Measurements from ENCODE around the gene ZNF282.

ZNF282 gene

DNA sequence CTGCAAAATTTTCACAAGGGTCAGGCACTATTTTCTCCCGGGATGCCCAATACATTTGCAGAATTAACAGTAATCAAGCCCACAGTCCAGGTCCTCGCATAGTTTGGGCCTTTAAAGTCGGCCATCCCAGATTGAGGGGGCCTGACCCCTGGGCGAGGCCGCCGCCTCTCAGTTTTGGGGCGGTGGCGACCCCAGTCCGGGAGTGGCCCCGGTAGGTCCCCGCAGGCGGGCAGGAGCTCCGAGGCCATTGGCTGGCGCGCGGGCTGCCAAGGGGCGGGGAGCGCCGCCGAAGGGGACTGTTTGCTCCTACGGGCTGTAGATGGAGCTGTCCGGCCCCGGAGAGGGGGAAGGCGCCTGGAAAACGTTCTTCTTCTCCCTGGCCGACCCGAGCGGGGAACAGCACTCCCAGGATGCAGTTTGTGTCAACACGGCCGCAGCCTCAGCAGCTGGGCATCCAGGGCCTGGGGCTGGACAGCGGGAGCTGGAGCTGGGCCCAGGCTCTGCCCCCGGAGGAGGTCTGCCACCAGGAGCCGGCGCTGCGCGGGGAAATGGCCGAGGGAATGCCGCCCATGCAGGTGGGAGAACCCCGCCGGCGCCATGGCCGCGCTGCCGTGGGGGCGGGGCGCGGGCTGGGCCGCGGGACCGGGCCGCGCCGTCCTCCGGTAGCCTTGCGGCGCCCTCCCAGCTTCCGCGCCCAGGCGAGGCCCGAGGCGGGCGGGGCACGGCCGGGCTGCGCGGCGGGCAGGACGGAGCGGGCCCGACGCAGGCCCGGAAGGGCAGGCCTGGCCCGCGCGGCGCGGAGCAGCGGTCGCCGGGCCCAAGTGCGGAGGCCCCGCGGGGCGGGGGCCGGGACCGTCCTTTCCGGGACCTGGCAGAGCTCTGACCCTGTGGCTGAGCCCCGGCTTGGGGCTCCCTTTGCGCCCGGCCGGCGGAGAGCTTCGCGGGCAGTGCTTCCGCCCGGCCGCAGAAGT lies at the start of gene ZNF282:
Gene ZNF282, plus strand, starts transcription at position 367 of the 971 bp plus-strand sequence. Its CDS starts 44 bp downstream, at position 411.
- DNase-seq (ENCODE audit: low read depth) = peak; percentile 54

GRCh38 chr7:149147072-149147751 lies 48.1 kb upstream of the ZNF282 start, which contains the start of gene ZNF398:
TSS of gene ZNF398 (plus strand) at chr7:149147453. CDS start at chr7:149147743, 290 bp downstream.
- DNase-seq (ENCODE audit: low read depth) = peak; percentile 82

DNA sequence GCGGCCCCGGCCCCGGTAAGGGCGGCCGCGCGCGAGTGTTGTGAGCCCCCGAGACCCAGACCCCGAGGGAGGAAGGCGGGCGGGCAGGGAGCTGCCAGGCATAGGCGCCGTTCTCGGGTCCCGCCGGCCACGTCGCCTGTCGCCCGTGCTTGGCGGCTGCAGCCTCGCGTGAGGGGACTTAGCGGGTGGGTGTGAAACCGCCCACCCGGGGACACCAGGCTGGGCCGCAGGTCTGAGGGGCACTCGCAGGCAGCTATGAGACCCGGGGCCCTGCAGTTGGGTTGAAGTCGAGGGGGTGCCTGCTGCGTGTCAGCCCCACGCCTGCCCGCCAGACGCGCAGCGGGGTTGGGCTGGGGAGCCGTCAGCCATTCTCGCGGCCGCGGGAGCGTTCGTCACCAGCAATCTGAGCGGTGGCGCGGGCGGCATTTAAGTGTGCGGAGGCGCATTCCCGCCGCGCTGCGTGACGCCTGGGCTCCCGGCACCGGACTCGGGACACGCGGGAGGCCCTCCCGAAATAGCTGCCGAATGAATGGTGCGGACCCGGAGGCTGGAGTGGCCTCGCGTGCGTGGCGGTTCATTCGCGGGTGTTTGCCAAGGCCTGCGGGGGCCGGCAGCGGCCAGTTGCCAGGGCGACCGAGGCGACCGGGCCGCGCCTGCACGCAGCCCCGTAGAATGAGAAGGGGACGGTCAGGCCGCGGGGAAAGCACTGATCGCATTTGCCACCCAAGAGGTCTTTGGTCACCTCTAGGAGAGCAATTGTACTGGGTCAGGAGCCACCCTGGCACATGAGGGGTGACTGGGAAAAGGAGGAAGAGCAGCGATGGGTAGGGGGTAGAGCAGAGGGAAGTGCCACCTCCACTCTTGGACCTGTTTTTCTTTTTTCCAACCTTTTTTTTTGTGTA lies 47.3 kb upstream of the ZNF282 start:
- no peak for DNase-seq (ENCODE audit: low read depth)

DNA sequence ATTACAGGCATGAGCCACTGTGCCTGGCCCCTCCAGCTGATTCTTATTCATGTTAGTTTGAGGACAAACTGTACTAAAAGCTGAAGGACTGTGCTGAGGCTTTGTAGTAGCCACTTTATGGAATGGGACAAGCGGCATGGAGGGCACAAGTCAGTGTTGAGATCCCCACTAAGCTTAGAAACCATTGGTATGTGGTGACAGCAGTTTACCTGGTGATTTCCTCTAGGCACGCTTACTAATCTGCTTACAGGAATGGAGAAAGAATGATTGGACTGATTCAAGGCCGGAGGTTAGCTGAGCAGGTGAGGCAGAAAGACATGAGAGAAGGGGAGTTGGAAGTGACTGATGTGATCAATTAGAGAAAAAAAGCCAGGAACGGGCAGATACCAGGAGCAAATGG lies 44.4 kb upstream of the ZNF282 start:
- DNase-seq (ENCODE audit: low read depth) = no peak

DNA sequence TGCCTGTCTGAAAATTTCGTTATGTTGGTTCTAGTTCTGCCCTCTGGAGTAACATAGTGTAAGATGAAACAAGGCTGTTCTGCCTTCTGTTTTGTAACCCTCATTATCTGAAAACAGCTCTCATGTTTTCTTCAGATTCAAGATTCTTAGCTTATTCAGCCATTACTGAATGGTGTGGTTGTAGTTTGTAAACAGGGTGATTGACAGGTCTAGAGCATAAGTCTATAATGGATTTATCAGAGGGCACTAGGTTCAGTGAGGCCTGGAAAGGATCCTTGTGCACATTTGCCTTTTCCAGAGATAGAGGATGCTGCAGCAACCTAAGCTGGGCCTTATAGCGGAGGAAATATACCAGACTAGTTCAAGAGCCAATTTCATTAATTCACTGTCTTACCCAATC lies 42.0 kb upstream of the ZNF282 start:
- DNase-seq (ENCODE audit: low read depth) = no peak

DNA sequence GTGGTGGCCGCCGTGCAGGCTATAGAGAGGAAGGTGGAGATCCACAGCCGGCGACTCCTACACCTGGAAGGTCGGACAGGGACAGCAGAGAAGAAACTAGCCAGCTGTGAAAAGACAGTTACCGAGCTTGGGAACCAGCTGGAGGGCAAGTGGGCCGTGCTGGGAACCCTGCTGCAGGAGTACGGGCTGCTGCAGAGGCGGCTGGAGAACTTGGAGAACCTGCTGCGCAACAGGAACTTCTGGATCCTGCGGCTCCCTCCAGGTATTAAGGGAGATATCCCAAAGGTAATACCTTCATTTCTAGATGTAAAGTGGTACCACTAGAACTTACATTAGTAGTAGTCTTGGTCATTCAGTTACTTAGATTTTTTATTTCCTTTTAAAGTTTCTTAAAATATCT lies 41.3 kb upstream of the ZNF282 start:
- DNase-seq (ENCODE audit: low read depth) = no peak

DNA sequence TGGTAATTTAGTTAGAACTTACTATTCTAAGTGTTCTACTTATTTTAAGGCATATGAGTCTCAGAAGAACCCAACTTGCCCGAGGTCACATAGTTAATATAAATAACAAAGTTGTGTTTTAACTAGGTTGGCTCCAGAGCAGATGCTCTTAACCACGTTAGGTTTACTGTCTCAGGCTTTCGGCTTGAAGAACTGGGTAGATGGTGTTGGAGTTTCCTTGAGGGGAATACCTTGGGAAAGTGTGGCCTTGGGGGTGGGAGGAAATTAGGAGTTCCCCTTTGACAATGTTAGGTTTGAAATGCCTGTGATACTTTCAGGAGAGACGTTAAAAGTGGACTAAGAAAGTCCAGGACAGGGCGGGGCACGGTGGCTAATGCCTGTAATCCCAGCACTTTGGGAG lies 38.4 kb upstream of the ZNF282 start:
- no peak for DNase-seq (ENCODE audit: low read depth)

GRCh38 chr7:149161241-149161848 lies 34.0 kb upstream of the ZNF282 start:
- DNase-seq (ENCODE audit: low read depth) = no peak

DNA sequence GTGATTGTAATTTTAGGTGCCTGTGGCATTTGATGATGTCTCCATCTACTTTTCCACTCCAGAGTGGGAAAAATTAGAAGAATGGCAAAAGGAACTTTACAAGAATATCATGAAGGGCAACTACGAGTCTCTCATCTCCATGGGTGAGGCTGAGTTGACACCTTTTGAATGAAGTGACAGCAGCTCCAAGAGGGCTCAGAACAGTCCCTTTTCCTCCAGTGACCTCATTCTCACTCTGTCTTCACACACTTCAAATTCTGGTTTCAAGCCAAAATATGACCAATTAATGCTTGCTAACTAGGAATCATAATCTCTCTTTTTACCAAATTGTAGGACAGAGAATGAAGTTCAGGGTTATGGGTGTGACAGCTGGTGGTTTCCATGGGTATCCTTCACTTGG lies 29.2 kb upstream of the ZNF282 start:
- no peak for DNase-seq (ENCODE audit: low read depth)

GRCh38 chr7:149166630-149167352 lies 28.6 kb upstream of the ZNF282 start:
- no peak for DNase-seq (ENCODE audit: low read depth)

DNA sequence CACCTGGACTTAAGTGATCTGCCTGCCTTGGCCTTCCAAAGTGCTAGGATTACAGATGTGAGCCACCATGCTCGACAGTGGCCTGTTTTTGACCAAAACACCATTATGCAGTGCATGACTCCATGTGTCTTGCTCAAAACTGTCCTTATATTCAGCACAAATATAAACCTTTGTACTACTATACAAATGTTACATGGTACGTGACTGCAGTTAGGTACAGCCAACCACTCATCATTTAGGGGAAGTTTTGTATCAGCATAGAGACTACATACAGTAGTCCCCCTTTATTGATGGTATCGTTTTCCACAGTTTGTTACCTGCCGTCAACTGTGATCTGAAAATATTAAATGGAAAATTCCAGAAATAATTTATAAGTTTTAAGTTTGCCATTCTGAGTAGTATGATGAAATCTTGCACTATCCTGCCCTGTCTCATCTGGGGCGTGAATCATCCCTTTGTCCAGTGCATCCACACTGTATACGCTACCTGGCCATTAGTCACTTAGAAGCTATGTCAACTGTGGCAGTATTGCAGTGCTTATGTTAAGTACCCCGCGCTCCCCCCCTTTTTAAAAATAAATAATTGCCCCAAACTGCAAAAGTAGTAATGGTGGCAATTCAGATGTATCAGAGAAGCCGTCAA lies 23.3 kb upstream of the ZNF282 start:
- no peak for DNase-seq (ENCODE audit: low read depth)

DNA sequence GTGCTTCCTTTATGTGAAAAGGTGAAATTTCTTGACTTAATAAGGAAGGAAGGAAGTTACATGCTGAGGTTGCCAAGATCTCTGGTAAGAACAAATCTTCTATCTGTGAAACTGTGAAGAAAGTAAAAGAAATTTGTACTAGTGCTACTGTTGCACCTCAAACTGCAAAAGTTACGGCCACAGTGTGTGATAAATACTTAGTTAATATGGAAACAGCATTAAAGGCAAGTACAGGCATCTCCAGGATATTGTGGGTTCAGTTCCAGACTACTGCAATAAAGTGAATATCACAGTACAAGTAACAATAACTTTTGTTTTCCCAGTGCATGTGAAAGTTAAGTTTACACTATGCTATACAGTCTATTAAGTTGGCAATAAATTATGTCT lies 22.8 kb upstream of the ZNF282 start:
- DNase-seq (ENCODE audit: low read depth) = no peak

DNA sequence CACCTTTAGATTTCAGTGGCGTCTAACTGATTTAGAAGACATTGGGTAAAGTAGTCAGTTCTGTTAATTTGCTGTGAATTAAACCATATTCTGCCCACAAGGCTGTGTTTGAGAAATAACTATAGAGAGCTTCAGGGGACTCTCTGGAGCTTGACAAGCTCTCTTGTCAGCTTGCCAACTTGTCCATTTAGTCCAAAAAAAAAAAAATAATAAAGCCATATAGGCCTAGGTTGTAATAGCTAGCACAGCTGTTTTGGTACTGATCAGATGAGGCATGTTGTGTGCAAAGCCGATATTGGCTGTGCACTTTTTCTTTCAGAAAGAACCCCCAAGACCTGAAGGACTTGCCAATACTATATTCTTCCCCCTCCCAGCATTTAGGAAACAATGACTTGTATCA lies 20.2 kb upstream of the ZNF282 start:
- no peak for DNase-seq (ENCODE audit: low read depth)

DNA sequence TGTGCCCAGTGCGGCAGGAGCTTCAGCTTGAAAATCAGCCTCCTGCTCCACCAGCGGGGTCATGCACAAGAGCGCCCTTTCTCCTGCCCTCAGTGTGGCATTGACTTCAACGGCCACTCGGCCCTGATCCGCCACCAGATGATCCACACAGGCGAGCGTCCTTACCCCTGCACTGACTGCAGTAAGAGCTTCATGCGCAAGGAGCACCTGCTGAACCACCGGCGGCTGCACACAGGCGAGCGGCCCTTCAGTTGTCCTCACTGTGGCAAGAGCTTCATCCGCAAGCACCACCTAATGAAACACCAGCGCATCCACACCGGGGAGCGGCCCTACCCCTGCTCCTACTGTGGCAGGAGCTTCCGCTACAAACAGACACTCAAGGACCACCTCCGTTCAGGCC lies 16.1 kb upstream of the ZNF282 start:
- no peak for DNase-seq (ENCODE audit: low read depth)

DNA sequence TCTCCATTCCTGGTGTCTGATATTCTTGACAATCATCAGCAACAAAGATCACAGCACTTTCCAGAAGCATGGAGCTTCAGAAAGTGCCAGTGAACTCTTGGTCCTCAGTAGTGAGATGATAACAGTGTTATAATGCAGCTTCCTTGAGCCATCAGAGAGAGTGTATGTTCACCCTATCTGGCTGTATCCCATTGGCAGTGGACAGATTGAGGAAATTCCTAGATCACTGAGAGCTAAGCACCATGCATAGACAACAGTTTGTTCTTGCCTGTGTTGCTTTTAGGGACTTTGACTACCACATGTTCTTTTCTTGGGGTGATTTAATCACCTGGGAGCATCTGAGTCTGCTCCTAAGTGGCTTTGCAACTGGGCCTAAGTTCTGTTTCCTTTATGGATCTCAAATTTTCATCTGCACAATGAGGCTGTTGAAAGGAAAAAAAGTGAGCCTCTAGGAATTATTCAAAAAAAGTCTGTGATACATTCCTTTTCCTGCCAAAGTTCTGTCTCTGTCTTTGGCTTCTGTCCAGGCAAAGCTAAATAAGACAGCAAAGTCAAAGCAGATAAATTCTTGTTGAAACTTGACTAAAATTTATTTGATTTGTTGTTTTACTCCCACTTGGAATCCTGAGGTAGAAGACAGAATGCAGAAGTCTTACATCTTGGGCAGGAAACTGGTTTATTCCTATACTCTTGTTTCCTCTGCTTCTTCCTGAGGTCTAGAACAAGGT lies 14.5 kb upstream of the ZNF282 start:
- no peak for DNase-seq (ENCODE audit: low read depth)

DNA sequence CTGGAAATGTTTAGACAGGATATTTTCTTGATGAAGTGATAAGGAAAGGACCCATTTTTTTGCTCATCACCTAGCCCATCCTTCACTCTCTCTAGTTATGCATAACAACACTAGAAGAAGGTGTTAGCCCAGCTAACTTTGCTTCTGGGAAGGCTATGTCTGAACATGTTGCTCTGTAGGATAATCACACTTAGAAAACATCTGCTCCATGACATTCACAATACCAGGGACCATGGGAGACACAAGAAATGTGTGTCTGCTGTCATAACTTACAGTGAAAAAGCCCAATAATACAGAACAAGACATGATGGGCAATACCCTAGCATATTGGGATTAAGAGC lies 13.9 kb upstream of the ZNF282 start:
- no peak for DNase-seq (ENCODE audit: low read depth)

- DNase-seq (ENCODE audit: low read depth) = no peak
Observed at GRCh38 chr7:149184274-149184673, 11.1 kb upstream of the ZNF282 start.

- no peak for DNase-seq (ENCODE audit: low read depth)
Observed at GRCh38 chr7:149188213-149188612, 7.1 kb upstream of the ZNF282 start.

GRCh38 chr7:149188637-149189259 lies 6.6 kb upstream of the ZNF282 start:
- no peak for DNase-seq (ENCODE audit: low read depth)
